B cell (primary cell): ENCODE results near the gene COLEC12.

Experiments
- EZH2 ChIP-seq: IDR thresholded peaks from 2 replicates; pipeline ENCODE4 v1.6.1; 2012; ENCODE audit warnings: borderline replicate concordance, low read depth, mild to moderate bottlenecking, moderate library complexity, low read length; ENCODE audit not compliant: insufficient read depth, poor library complexity, severe bottlenecking
- TF ChIP-seq, protein P1 (sequence below): fragments of 200-600 bp; IDR thresholded peaks from one replicate; pipeline ENCODE4 v1.8.0; 2022; ENCODE audit warnings: antibody characterized with exemption, mild to moderate bottlenecking

DNA sequence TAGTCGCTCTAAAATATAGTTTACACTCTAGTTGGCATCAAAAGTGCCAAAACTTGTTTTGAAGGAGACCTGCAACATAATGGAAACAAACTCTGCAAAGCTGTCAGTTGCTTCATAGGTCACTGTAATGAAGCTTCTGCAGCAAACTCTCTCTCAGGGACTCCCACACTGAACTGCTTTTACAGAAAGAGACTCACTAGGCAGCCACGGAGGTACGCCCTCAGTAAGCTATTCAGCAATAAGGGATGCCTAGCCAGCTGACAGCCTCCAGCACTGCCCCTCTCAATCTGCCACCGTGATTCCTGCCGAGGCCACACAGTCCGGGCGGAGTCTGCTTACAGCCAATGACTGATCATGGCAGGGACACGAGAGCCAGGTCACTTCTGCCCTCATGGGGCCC is 51.1 kb downstream of the COLEC12 start:
- TF ChIP-seq, protein P1, sequence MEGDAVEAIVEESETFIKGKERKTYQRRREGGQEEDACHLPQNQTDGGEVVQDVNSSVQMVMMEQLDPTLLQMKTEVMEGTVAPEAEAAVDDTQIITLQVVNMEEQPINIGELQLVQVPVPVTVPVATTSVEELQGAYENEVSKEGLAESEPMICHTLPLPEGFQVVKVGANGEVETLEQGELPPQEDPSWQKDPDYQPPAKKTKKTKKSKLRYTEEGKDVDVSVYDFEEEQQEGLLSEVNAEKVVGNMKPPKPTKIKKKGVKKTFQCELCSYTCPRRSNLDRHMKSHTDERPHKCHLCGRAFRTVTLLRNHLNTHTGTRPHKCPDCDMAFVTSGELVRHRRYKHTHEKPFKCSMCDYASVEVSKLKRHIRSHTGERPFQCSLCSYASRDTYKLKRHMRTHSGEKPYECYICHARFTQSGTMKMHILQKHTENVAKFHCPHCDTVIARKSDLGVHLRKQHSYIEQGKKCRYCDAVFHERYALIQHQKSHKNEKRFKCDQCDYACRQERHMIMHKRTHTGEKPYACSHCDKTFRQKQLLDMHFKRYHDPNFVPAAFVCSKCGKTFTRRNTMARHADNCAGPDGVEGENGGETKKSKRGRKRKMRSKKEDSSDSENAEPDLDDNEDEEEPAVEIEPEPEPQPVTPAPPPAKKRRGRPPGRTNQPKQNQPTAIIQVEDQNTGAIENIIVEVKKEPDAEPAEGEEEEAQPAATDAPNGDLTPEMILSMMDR: no peak
- no peak for TF ChIP-seq EZH2
